Stimulated activated CD4-positive, alpha-beta T cell treated with anti-CD3 and anti-CD28 coated beads, Interleukin-1b, Interleukin-23, amount 100 ng/mL, for 48 hours (primary cell): ENCODE data around the gene MRPL34.
"Not testable (repeated sequence)": the region's sequence is repeated elsewhere in the genome, so short reads cannot be mapped to it uniquely, and the experiment has no call there.

Experiments used
- DNase-seq: peaks from one replicate; pipeline ENCODE4 v3.0.0-alpha.2; 2020

MRPL34 gene

GRCh38 chr19:17305517-17306284 lies at the start of gene MRPL34:
MRPL34 (plus strand) TSS chr19:17305872; CDS start chr19:17305893, 21 bp downstream.
- peak; percentile 98 for DNase-seq

GRCh38 chr19:17256130-17256529 lies 49.5 kb upstream of the MRPL34 start:
- DNase-seq = no peak

GRCh38 chr19:17259118-17259780 lies 46.4 kb upstream of the MRPL34 start:
- no peak for DNase-seq

- DNase-seq = no peak
Observed at GRCh38 chr19:17259934-17260333, 45.7 kb upstream of the MRPL34 start.

GRCh38 chr19:17260842-17261325 lies 44.8 kb upstream of the MRPL34 start:
- peak; percentile 92 for DNase-seq

GRCh38 chr19:17262557-17262956 lies 43.1 kb upstream of the MRPL34 start:
- DNase-seq = no peak

GRCh38 chr19:17263712-17264640 lies 41.7 kb upstream of the MRPL34 start:
- no peak for DNase-seq

GRCh38 chr19:17264641-17264979 lies 41.1 kb upstream of the MRPL34 start, which contains the start of gene USHBP1:
USHBP1 (minus strand) TSS chr19:17264745; CDS start chr19:17264299, 446 bp downstream.
- DNase-seq = no peak

- DNase-seq = no peak
Observed at GRCh38 chr19:17266026-17266425, 39.6 kb upstream of the MRPL34 start.

- DNase-seq = no peak
Observed at GRCh38 chr19:17266589-17266974, 39.1 kb upstream of the MRPL34 start.

- peak; percentile 97 for DNase-seq
Observed at GRCh38 chr19:17266975-17267788, 38.5 kb upstream of the MRPL34 start, which contains the start of gene BABAM1. BABAM1 (plus strand) TSS chr19:17267443; CDS start chr19:17268807, 1,364 bp downstream.

- DNase-seq = no peak
Observed at GRCh38 chr19:17268754-17269153, 36.9 kb upstream of the MRPL34 start.

GRCh38 chr19:17274892-17275291 lies 30.8 kb upstream of the MRPL34 start:
- DNase-seq = not testable (repeated sequence)

- no peak for DNase-seq
Observed at GRCh38 chr19:17275441-17276175, 30.1 kb upstream of the MRPL34 start.

- no peak for DNase-seq
Observed at GRCh38 chr19:17279436-17279835, 26.2 kb upstream of the MRPL34 start.

- peak; percentile 39 for DNase-seq
Observed at GRCh38 chr19:17281391-17282304, 24.0 kb upstream of the MRPL34 start, which contains the start of gene ANKLE1. ANKLE1 (plus strand) TSS chr19:17281901; CDS start chr19:17281921, 20 bp downstream.

- DNase-seq = peak; percentile 84
Observed at GRCh38 chr19:17282488-17283125, 23.1 kb upstream of the MRPL34 start.

GRCh38 chr19:17283504-17283996 lies 22.1 kb upstream of the MRPL34 start:
- no peak for DNase-seq

- no peak for DNase-seq
Observed at GRCh38 chr19:17285415-17286135, 20.1 kb upstream of the MRPL34 start.
